Left colon (tissue), 2 donors: ENCODE results near the gene SERPINA12. TPM values are rescaled to one million over a fixed set of nuclear protein-coding genes. Genes with fewer than 3 reads are reported as not detected.
"Not testable (repeated sequence)": the region's sequence is repeated elsewhere in the genome, so short reads cannot be mapped to it uniquely, and the experiment has no call there.

Source experiments
- ATAC-seq: fragments of 200-7000 bp; cut with Tn5 transposase; one replicate; pipeline ENCODE4 v1.9.1; 2020; ENCODE audit warnings: mild to moderate bottlenecking, moderate library complexity
- DNase-seq, 2 donors: peaks; one replicate each; pipeline ENCODE4 v3.0.0-alpha.2; 2020
- intact Hi-C, 2 donors: fragments of 100-400 bp; cut with DNase I in 1 of 2; cut with micrococcal nuclease in 1 of 2; formaldehyde crosslinking; loops; one replicate each; pipeline versions ENCODE4 v1.11.2 to v1.14.0; 2022; cut with DNase I, micrococcal nuclease
- total RNA-seq, 2 donors: library from RNA; stranded (reverse); fragmentation: NEBNext Ultra II Directional; extraction: Animal tissue kit (Norgen Biotek cat#: 25700); gene quantifications; one replicate each; pipeline ENCODE4 v1.2.1, GENCODE V29; 2021
- donor health status: DM: no; HTN: no; CAD: no.
- donor health status: DM: yes; HTN: yes; CAD: no.

SERPINA12 gene
- total RNA-seq, 2 donors from 2014 or later: not detected

DNA sequence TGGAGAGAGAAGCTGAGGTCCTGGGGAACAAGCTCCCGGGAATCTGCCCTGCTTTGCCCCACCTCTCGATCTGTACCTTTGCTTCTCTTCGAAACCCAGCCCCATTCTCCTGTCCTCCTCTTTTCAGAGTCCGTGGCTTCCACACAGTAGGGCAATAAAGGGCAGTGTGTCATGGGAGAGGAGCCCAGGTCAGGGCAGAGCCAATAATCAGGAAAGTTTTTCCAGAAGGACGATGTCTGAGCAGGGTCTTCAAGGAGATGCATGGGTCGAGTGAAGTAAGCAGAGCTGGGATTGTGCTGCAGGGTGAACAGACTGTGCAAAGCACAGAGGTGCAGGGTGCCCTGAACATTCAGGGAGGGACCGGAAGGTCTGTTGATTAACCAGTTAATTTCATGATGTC, 29.9 kb upstream of the SERPINA12 start:
- ATAC-seq (no peak), DNase-seq (no peak)
- intact Hi-C loops: no loop called here

GRCh38 chr14:94538070-94538740, 28.9 kb upstream of the SERPINA12 start:
- intact Hi-C loops: no loop called here
- DNase-seq (no peak), ATAC-seq (no peak)

DNA sequence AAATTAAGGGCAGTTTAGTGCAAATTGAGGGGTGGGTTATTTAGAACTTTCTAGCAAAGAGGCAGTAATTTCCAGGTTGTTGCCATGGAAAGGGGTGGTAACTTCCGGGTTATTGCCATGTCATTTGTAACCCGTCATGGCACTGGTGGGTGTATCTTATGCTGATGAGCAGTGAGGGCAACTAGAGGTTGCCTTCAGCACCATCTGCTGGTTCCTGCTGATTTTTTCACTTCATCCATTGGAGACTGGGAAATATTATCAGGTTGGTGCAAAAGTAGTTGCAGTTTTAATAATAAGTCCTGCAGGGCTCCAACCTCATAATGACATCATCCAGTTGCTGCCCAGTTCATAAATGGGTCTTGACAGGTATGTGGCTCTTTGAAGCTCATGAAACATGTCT, 27.6 kb upstream of the SERPINA12 start:
- ATAC-seq: no peak
- DNase-seq: no peak

DNA sequence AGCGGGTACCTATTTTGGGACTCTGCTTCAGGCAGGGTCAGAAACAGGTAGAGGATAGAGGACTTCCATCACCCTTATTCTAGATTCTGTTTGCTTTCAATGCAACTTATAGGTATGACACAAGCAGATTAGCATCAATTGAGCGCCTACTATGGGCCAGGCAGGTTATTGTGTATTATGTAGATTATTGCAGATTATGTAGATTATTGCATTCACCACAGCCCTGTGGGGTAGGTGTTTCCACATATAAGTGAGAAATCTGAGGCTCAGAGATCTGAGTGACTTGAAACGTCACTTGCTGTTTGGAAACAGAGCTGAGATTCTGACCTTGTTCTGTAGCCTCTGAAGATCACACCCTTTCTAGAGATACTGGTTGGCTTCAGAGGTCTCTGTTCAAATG, 26.2 kb upstream of the SERPINA12 start:
- no peak for ATAC-seq
- intact Hi-C loops: no loop called here
- DNase-seq: no peak

More for the DNA sequence above, 27.6 kb upstream of the SERPINA12 start:
- intact Hi-C loops: no loop called here

DNA sequence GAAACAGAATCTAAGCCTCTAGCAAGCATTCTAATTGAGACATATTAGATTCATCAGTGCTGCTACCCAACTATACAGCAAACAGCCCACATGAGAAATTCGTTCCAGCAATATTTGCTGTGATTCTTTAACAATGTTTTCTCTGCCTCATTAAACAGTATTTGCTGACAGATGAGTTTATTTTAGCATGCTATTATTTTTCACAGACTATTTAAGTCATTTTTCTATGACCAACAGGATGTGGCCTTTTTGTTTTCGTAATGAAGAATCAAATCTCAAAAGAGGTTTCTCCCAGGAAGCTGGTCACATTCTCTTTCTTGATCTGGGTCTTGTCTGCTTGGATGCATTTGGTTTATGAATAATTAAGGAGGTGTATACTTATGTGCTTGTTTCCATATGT, 23.2 kb upstream of the SERPINA12 start:
- DNase-seq (no peak), ATAC-seq (no peak)
- intact Hi-C loops: no loop called here

- DNase-seq (no peak), ATAC-seq (no peak)
- intact Hi-C loops: no loop called here
Measured at GRCh38 chr14:94531187-94531586, 21.9 kb upstream of the SERPINA12 start.

DNA sequence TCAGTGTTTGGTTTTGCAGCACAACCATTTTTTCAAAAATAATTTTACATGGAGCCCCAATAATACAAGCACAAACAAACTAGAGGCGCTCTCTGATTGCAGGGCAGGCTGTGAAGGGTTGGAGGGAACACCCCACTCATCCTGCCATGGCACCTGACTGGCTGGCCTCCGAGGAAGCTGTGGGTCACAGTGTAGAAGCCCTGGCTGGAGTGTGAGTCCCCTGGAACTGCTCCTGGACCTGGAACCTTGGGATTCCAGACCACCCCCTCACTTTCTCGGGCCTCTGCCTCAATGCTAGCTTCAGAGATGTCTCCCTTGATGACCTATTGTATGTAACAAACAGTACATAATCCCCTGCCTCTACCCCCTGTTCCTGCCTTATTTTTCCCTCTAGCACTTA, 14.8 kb upstream of the SERPINA12 start:
- intact Hi-C loops: no loop called here
- DNase-seq (no peak), ATAC-seq (no peak)

DNA sequence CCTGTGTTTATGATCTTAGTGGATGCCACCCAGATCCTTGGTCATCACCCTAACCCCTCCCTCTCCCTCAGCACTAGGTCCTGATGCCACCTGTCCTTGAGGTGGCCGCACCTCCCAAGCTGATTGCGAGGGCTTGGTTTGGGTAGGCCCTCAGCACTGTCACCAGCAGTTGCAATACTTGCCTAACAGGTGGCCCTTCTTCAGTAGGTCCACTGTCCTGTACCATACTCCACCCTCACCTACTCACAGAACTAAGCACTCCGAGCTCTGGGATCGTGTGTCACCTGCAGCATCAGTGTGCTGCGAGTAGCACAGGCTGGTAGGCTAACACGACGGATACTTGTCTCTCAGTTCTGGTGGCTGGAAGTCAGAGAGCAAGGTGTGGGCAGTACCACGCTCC, 14.0 kb upstream of the SERPINA12 start:
- ATAC-seq (no peak), DNase-seq (no peak)
- intact Hi-C loops: no loop called here

GRCh38 chr14:94522115-94522724, 13.0 kb upstream of the SERPINA12 start:
- DNase-seq (no peak), ATAC-seq (no peak)
- intact Hi-C loops: no loop called here

DNA sequence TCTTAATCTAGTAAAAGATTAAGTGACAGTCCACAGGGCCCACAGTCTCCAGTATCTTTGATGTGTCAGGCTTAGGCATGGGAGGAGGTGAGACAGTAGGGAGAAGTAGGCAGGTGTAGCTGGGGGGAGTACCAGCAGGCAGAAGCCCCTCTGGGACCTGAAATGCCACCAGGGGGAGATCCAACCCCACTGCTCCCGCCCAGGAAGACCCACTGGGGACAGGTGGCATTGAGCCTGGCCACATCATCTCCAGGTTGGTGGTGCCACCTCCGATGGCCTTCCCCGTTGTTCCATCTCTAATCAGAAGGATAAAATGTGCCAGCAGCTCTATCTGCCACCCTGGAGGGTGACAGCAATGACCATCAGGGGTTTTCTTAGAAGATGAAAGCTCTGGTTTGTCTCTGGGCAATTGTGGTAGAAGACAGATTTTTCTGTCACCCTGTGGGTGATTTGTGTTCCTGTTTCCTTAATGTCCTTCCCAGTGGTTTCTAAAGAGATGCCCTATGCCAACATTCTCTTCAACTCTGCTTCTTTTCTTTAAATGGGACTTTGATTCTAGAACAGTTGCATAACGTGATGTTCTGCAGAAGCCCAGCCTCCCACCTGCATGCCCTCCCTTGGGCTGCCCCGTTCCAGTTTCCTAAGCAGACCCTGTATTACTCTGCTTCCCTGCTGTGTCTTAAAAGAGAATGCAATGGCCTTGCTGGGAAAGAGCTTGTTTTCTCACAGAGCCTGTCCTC, 12.3 kb upstream of the SERPINA12 start:
- DNase-seq (no peak), ATAC-seq (no peak)
- intact Hi-C loops: no loop called here

GRCh38 chr14:94517641-94518257, 8.5 kb upstream of the SERPINA12 start:
- DNase-seq (no peak), ATAC-seq (no peak)
- intact Hi-C loops: no loop called here

- intact Hi-C loops: no loop called here
- no peak for ATAC-seq
- no peak for DNase-seq
Measured at GRCh38 chr14:94517248-94517640, 8.0 kb upstream of the SERPINA12 start.

DNA sequence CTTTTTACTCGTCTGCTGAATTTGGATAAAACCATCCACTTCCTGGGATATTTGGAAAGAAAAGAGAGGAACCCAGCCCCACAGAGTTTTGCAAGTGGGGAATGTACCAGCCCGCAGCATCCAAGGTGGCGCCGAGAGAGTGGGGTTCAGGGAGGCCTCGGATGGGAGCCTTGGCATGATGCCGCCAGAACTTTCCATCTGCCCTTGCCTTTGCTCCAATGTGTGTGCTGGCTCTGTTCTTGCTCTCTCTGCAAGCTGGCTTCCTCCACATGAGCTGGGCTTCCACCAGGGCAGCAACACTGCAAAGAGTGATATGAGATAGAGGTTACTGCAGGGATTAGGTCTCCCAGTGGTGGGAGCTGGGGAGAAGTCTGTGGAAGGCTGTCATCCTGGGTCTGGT, 6.6 kb upstream of the SERPINA12 start:
- ATAC-seq (no peak), DNase-seq (no peak)
- intact Hi-C loops: no loop called here

- no peak for DNase-seq
- intact Hi-C loops: no loop called here
Measured at GRCh38 chr14:94515426-94515825, 6.2 kb upstream of the SERPINA12 start.

DNA sequence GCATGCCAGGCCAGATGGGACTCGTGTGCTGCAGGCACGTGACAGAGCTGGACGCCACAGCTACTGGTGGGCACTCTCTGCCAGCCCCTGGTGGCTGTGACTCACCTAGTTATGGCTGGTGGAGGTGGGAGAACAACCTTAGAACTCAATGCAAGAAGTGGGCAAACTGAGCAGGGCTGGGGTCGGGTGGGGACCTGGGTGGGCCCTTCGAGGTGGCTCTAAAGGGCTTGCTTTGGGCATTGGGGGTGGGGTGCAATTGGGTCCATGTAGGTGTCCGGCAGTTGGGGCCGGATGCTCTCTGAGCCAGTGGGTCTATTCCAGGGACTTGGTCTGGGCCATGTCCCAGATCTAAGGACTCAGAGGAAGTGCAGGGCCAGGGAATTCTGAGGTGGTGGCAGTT, 5.1 kb upstream of the SERPINA12 start:
- ATAC-seq (no peak), DNase-seq (no peak)
- intact Hi-C loops: no loop called here

More at GRCh38 chr14:94515426-94515825, 6.2 kb upstream of the SERPINA12 start:
- no peak for ATAC-seq

GRCh38 chr14:94510481-94510880, 1.2 kb upstream of the SERPINA12 start:
- ATAC-seq, DNase-seq, intact Hi-C loops: not testable (repeated sequence)

DNA sequence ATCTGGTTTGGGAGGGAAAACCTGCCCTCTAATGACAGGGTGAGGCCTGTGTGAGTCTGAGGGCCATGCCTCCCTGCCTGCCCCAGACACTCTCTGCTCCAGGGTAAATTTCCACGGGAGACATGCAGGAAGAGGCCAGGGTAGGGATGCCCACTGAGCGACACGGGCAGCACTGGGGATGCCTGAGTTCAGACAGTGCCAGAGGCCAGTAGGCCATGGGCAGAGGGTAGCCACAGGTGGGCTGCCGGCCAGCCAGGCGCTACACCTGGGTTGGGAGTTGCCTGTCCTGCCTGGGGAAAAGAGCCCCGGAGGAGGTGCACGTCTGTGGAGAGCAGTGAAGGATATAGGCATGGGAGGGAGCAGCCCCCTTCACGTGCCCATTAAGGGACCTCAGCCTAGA, 3.6 kb downstream of the SERPINA12 start:
- DNase-seq (no peak), ATAC-seq (no peak)
- intact Hi-C loops: no loop called here

GRCh38 chr14:94505206-94505605, 4.1 kb downstream of the SERPINA12 start:
- intact Hi-C loops: no loop called here
- no peak for DNase-seq
- no peak for ATAC-seq

DNA sequence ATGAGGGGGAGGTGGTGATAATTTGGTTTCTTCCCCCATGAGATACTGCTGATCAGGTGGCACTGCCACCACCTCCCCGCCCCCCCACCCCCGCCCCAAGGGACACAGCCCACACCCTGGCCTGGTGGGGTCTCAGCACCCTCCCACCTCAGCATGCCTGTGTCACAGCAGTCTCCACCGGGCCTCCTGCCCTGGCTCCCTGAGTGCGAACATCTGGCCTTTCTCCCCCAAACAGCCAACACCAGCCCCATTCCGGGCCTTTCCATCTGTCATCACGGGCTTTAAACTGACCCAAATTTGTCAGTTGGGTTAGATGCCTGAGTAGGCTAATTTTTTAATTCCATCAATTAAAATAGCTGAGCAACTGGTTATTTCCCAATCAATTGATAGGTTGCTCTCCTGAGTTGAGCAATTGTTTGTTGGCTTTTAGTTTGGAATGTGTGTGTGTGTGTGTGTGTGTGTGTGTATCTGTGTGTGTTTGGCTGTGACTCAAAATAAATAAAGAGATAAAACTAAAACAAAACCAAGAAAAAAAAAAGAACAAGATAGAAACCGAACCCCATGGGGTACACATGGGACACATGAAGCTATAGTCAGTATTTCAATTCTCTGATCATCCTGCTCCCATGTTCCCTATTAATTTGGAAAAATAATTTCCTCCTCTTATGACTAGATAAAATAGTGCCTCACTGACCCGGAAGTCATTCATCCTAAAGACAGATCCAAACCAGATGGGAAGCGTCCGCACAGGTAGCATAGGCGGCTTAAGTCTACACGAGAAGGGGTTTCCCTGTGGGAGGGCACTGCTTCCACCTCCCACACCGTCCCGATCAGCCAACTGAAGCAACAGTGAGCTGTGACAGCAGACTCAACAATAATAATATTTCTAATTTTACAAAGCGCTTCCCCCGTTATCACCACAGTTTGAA, 7.4 kb downstream of the SERPINA12 start:
- no peak for ATAC-seq
- DNase-seq: no peak
- intact Hi-C loops: no loop called here
